Esophagus squamous epithelium (tissue), 4 donors: ENCODE results near the gene COMMD1.

Experiments used
- POLR2A ChIP-seq, 4 donors: fragments of 450-650 bp; IDR thresholded peaks; one replicate each; pipeline ENCODE4 v1.6.1; 2017; ENCODE audit warnings: antibody characterized with exemption in 4 of 4, mild to moderate bottlenecking in 4 of 4, moderate library complexity in 3 of 4
- TF ChIP-seq, protein P1 (sequence below), 6 experiments: fragments of 450-650 bp in 4 of 6; fragments of 200-600 bp in 2 of 6; sonication (generic) in 2 of 6; IDR thresholded peaks; one replicate each; pipeline ENCODE4 v1.5.1; 2016 to 2019; ENCODE audit warnings: antibody characterized with exemption in 6 of 6, mild to moderate bottlenecking in 4 of 6, moderate library complexity in 4 of 6

DNA sequence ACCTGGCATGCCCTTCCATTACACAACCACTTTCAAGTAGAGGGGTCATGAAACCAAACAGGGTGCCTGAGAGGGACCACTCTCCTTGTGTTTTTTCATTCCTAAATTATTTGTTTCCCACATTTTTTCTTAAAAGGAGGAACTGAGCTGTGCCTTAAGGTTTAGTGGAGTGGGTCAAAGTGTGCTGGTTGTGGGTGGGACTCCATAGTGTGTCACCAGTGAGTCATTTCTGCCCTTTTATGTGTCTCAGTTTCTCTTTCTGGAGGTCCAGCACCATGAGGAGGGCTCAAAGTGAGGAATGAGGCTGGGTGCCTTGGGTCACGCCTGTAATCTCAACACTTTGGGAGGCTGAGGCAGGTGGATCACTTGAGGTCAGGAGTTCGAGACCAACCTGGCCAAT, 37.8 kb downstream of the COMMD1 start:
- TF ChIP-seq, protein P1, sequence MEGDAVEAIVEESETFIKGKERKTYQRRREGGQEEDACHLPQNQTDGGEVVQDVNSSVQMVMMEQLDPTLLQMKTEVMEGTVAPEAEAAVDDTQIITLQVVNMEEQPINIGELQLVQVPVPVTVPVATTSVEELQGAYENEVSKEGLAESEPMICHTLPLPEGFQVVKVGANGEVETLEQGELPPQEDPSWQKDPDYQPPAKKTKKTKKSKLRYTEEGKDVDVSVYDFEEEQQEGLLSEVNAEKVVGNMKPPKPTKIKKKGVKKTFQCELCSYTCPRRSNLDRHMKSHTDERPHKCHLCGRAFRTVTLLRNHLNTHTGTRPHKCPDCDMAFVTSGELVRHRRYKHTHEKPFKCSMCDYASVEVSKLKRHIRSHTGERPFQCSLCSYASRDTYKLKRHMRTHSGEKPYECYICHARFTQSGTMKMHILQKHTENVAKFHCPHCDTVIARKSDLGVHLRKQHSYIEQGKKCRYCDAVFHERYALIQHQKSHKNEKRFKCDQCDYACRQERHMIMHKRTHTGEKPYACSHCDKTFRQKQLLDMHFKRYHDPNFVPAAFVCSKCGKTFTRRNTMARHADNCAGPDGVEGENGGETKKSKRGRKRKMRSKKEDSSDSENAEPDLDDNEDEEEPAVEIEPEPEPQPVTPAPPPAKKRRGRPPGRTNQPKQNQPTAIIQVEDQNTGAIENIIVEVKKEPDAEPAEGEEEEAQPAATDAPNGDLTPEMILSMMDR (IDR thresholded peaks at IDR 0.05): no peak
- TF ChIP-seq POLR2A (IDR thresholded peaks at IDR 0.05): no peak
